BJ (cell line): ENCODE data around the gene PCAT7. TPM values are rescaled to one million over a fixed set of nuclear protein-coding genes. Genes with fewer than 3 reads are reported as not detected.

Experiments
- CTCF ChIA-PET: fragments of 350-600 bp; formaldehyde crosslinking; extraction: SDS; loops from one replicate; lab custom pipeline; 2021; ENCODE audit warnings: antibody characterized with exemption, inconsistent platforms; lab: Yijun Ruan, JAX
- POLR2A ChIA-PET: fragments of 300-600 bp; sonication (Branson Sonifier 250); formaldehyde crosslinking; extraction: SDS; loops from one replicate; lab custom pipeline; 2021; ENCODE audit warnings: antibody characterized with exemption; lab: Charles Lee
- DNase-seq: peaks from one replicate; pipeline ENCODE4 v3.0.0-alpha.2; 2011; ENCODE audit warnings: low read depth
- H3K27me3 ChIP-seq: 2 replicates; pipeline ENCODE4 v1.6.0; 2011; ENCODE audit warnings: low read length; ENCODE audit not compliant: control insufficient read depth, insufficient read depth
- H3K36me3 ChIP-seq: 2 replicates; pipeline ENCODE4 v1.5.1; 2011; ENCODE audit warnings: low read length; ENCODE audit not compliant: control insufficient read depth, insufficient read depth
- H3K4me3 ChIP-seq: 2 replicates; pipeline ENCODE4 v1.5.1; 2011; ENCODE audit warnings: low read depth, mild to moderate bottlenecking, control low read depth, low read length
- CTCF ChIP-seq: IDR thresholded peaks from 2 replicates; pipeline ENCODE4 v1.5.1; 2011; ENCODE audit warnings: low read depth, mild to moderate bottlenecking, control low read depth, inconsistent platforms, low read length, moderate library complexity; ENCODE audit not compliant: insufficient read depth
- polyA plus RNA-seq: library from polyadenylated mRNA; depleted of rRNA; stranded (reverse); fragments of >200 nt; gene quantifications from 2 replicates; pipeline ENCODE4 v1.2.3, GENCODE V29; 2011

Gene PCAT7
- polyA plus RNA-seq, 1 experiment, result 0.04 TPM

DNA sequence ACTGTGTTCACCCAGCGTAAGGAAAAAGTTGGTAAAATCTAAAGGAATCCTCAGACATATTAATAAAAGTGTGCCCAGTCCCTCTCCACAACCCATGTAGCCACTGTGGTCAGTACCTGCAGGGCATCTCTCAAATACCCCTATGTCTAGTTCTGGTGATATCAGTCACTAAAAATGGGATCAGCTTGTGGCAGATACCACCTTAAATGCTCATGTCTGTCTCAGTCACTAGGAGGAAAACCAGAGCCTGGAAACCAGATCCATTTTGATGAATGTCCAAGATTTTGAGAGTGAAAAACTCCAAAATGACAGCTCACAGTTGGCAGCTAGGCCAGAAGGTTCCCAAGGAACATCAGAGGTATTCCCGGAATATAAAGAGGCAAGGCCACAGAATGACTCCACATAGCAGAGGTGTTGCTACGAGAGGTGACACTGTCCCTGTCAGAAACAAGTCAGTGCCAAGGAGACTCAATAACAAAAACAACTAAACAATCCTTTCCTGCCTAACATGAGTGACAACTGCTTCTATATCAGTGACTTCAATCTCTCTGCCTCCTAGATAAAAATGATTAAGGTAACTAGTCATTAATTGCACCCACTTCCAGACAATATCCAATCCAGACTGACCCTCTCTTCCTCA is 13.5 kb downstream of the PCAT7 start:
- ChIA-PET POLR2A (no interaction called here), CTCF (no interaction called here)
- DNase-seq, result no peak
- H3K27me3 ChIP-seq, result peaks cover 1% of the 10 kb centered on the region; the same call in 1 of the 2 replicates
- H3K4me3 ChIP-seq, result no peak overlapping the region
- H3K36me3 ChIP-seq, result no peaks in the 10 kb centered on the region
- no peak for TF ChIP-seq CTCF

DNA sequence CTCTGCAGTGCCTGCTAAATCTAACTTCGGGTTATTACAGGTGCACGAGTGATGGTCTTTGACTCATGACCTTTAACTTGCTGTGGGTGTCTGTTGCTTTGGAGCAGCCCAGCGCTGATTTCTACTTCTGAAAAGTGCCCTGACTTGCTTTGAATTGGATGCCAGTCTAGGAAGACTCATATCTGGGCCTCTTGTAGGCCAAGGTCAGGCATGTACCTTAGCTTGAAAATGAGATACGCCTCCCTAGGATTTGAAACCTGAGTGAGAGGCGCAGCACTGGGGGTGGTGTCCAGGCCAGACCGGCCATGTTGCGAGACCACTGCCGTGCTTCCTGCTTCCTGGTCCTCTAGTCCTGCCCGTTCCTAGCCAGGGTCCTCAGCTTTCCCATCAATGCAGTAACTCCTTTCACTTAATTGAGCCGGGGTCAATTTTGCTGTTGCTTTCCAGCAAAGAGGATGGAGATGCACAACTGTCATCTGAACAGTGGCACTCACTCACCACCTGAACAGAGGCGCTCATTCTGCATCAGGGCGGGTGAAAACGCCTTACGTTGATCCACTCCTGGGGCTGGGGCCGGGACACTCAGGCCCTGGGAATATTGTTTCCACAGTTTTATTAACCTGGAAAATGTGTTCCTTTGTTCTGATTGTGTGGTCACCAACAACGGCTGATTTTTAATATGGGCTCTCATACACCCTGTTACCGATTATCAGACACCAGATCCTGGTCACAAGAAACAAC is 14.3 kb downstream of the PCAT7 start:
- Histone ChIP-seq H3K27me3 (peaks cover 1% of the 10 kb centered on the region; the same call in 1 of the 2 replicates), H3K4me3 (no peak overlapping the region), H3K36me3 (no peaks in the 10 kb centered on the region)
- no peak for DNase-seq
- no peak for TF ChIP-seq CTCF
- ChIA-PET POLR2A (no interaction called here), CTCF (no interaction called here)

- POLR2A ChIA-PET, result no interaction called here
- H3K27me3 ChIP-seq, result peaks cover 1% of the 10 kb centered on the region; the same call in 1 of the 2 replicates
- CTCF ChIA-PET, result no interaction called here
These were observed 21.2 kb downstream of the PCAT7 start for GRCh38 chr9:94576131-94576530.

GRCh38 chr9:94577036-94577435 is 22.2 kb downstream of the PCAT7 start:
- DNase-seq, result no peak
- no peaks in the 10 kb centered on the region for H3K36me3 ChIP-seq
- TF ChIP-seq CTCF, result no peak
- CTCF ChIA-PET, result no interaction called here
- H3K27me3 ChIP-seq, result peaks cover 1% of the 10 kb centered on the region; the same call in 1 of the 2 replicates
- H3K4me3 ChIP-seq, result no peak overlapping the region
- POLR2A ChIA-PET, result no interaction called here

More at GRCh38 chr9:94576131-94576530, 21.2 kb downstream of the PCAT7 start:
- Histone ChIP-seq H3K36me3 (no peaks in the 10 kb centered on the region), H3K4me3 (no peak overlapping the region)
- DNase-seq, result no peak
- TF ChIP-seq CTCF, result no peak

DNA sequence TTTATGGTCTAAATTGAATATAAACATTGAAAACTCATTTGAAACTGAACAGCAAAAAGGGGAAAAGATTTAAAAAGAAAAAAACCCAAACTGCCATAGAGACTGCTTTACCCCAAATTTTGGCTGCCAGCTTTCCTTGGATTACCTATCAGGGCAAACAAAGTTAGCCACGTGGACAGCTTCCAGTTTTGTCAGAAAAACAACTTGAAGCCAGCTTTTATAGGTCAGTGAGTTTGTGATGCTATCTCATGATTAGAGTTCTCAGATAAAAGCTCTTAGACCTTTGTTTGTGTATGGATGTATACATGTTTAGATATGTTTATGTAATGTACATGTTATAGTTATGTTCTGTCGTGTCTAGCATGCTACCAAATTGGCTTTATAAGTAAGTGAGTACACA is 22.7 kb downstream of the PCAT7 start:
- Histone ChIP-seq H3K4me3 (no peak overlapping the region), H3K36me3 (no peaks in the 10 kb centered on the region), H3K27me3 (peaks cover 1% of the 10 kb centered on the region; the same call in 1 of the 2 replicates)
- CTCF ChIA-PET, result no interaction called here
- POLR2A ChIA-PET, result no interaction called here
- TF ChIP-seq CTCF, result no peak
- no peak for DNase-seq
